Neural progenitor cell (in vitro differentiated cells): ENCODE measurements around the gene ZNF512B. TPM values are rescaled to one million over a fixed set of nuclear protein-coding genes. Genes with fewer than 3 reads are reported as not detected.
A peak's percentile ranks its signal among the peaks of the same experiment; 100 is the strongest.
"Not testable (repeated sequence)": the region's sequence is repeated elsewhere in the genome, so short reads cannot be mapped to it uniquely, and the experiment has no call there.

Experiments
- DNase-seq: peaks from one replicate; pipeline ENCODE4 v3.0.0-alpha.2; 2016; ENCODE audit warnings: low spot score
- H2AFZ ChIP-seq: fragments of 200-600 bp; sonication (generic); replicated peaks from 2 replicates; pipeline ENCODE4 v1.6.1; 2016; ENCODE audit warnings: antibody characterized with exemption
- H3F3A ChIP-seq: fragments of 200-600 bp; sonication (generic); 2 replicates; pipeline ENCODE4 v1.6.1; 2016; ENCODE audit warnings: antibody characterized with exemption, low read depth
- H3K27ac ChIP-seq: fragments of 200-600 bp; sonication (generic); 2 replicates; pipeline ENCODE4 v1.5.1; 2016; ENCODE audit warnings: mild to moderate bottlenecking
- H3K27me3 ChIP-seq: fragments of 200-600 bp; sonication (generic); 2 replicates; pipeline ENCODE4 v1.6.1; 2016; ENCODE audit warnings: mild to moderate bottlenecking, moderate library complexity
- H3K36me3 ChIP-seq: fragments of 200-600 bp; sonication (generic); 2 replicates; pipeline ENCODE4 v1.5.1; 2016
- H3K4me1 ChIP-seq: fragments of 200-600 bp; sonication (generic); 2 replicates; pipeline ENCODE4 v1.6.1; 2016; ENCODE audit warnings: mixed run types
- H3K4me2 ChIP-seq: fragments of 200-600 bp; sonication (generic); 2 replicates; pipeline ENCODE4 v1.6.1; 2016
- H3K4me3 ChIP-seq: fragments of 200-600 bp; sonication (generic); 2 replicates; pipeline ENCODE4 v1.5.1; 2016
- H3K79me2 ChIP-seq: fragments of 200-600 bp; sonication (generic); 2 replicates; pipeline ENCODE4 v1.6.1; 2016; ENCODE audit warnings: low read depth
- H3K9ac ChIP-seq: fragments of 200-600 bp; sonication (generic); 2 replicates; pipeline ENCODE4 v1.6.1; 2016
- H3K9me3 ChIP-seq: fragments of 200-600 bp; sonication (generic); 2 replicates; pipeline ENCODE4 v1.5.1; 2016; ENCODE audit warnings: low read depth
- H4K20me1 ChIP-seq: fragments of 200-600 bp; sonication (generic); 2 replicates; pipeline ENCODE4 v1.6.1; 2016; ENCODE audit warnings: low read depth
- H3K27ac Mint-ChIP-seq: 3 replicates; pipeline ENCODE4 v1.8.0; 2021; ENCODE audit warnings: mixed read lengths
- H3K27me3 Mint-ChIP-seq: 2 replicates; pipeline ENCODE4 v1.8.0; 2022; ENCODE audit warnings: low read depth, mild to moderate bottlenecking, inconsistent platforms, moderate library complexity, mixed read lengths; ENCODE audit not compliant: insufficient read depth
- H3K36me3 Mint-ChIP-seq: 3 replicates; pipeline ENCODE4 v1.8.0; 2021; ENCODE audit warnings: mixed read lengths
- H3K4me1 Mint-ChIP-seq: 3 replicates; pipeline ENCODE4 v1.8.0; 2021; ENCODE audit warnings: mixed read lengths
- H3K4me3 Mint-ChIP-seq: 3 replicates; pipeline ENCODE4 v1.8.0; 2021; ENCODE audit warnings: mild to moderate bottlenecking, moderate library complexity, mixed read lengths
- H3K9me3 Mint-ChIP-seq: 3 replicates; pipeline ENCODE4 v1.8.0; 2020; ENCODE audit warnings: mixed read lengths
- CTCF ChIP-seq: fragments of 200-600 bp; sonication (generic); IDR thresholded peaks from 2 replicates; pipeline ENCODE4 v1.5.1; 2017; ENCODE audit warnings: antibody characterized with exemption, mild to moderate bottlenecking
- EZH2 ChIP-seq: fragments of 200-600 bp; sonication (generic); IDR thresholded peaks from 2 replicates; pipeline ENCODE4 v1.6.1; 2017; ENCODE audit warnings: antibody characterized with exemption, mild to moderate bottlenecking, moderate library complexity
- EZH2phosphoT487 ChIP-seq: fragments of 200-600 bp; sonication (generic); IDR thresholded peaks from 2 replicates; pipeline ENCODE4 v1.6.1; 2017; ENCODE audit warnings: antibody characterized with exemption
- total RNA-seq: library from RNA; depleted of rRNA; stranded (reverse); fragments of >200 nt; gene quantifications from 2 replicates; pipeline ENCODE4 v1.2.3, GENCODE V29; 2015; ENCODE audit warnings: low replicate concordance

The ZNF512B gene
- total RNA-seq, 1 donor from 2014 or later: 2.9 TPM

GRCh38 chr20:63976980-63977738 is 7.4 kb upstream of the ZNF512B start:
- Histone ChIP-seq H3F3A (peaks cover 42% of the 10 kb centered on the region), H3K79me2 (peaks cover 9% of the 10 kb centered on the region), H3K4me1 (peaks cover 17% of the 10 kb centered on the region), H3K9ac (no peak overlapping the region), H3K9me3 (no peaks in the 10 kb centered on the region), H3K27me3 (peaks cover 9% of the 10 kb centered on the region), H3K36me3 (no peaks in the 10 kb centered on the region), H3K4me3 (no peak overlapping the region), H2AFZ (no peak overlapping the region), H3K4me2 (no peak overlapping the region), H4K20me1 (peaks cover 9% of the 10 kb centered on the region), H3K27ac (no peak overlapping the region)
- Mint-ChIP-seq H3K4me1 (peaks cover 34% of the 10 kb centered on the region), H3K9me3 (no peaks in the 10 kb centered on the region), H3K27me3 (peaks cover 14% of the 10 kb centered on the region), H3K27ac (no peak overlapping the region), H3K36me3 (peaks cover 3% of the 10 kb centered on the region), H3K4me3 (peak overlapping the region; percentile 77)
- DNase-seq: no peak
- no peak for TF ChIP-seq CTCF
- TF ChIP-seq EZH2phosphoT487: no peak
- TF ChIP-seq EZH2: no peak

- H2AFZ ChIP-seq, H3K27ac Mint-ChIP-seq, H3K4me3 Mint-ChIP-seq, H3K9me3 ChIP-seq, DNase-seq, H3K36me3 Mint-ChIP-seq, H3K9me3 Mint-ChIP-seq, H3K79me2 ChIP-seq, H3K27me3 ChIP-seq, H3K4me3 ChIP-seq, H3K27ac ChIP-seq, H3K36me3 ChIP-seq, H3K9ac ChIP-seq, H3K4me2 ChIP-seq, H4K20me1 ChIP-seq: not testable (repeated sequence)
- peaks cover 30% of the 10 kb centered on the region for H3K4me1 Mint-ChIP-seq
- Histone ChIP-seq H3K4me1 (peaks cover 11% of the 10 kb centered on the region), H3F3A (peaks cover 39% of the 10 kb centered on the region)
- peaks cover 14% of the 10 kb centered on the region for H3K27me3 Mint-ChIP-seq
These were observed 6.8 kb upstream of the ZNF512B start for GRCh38 chr20:63976511-63976910.

- H3K27ac Mint-ChIP-seq: no peak overlapping the region
- Histone ChIP-seq H3K36me3 (no peaks in the 10 kb centered on the region), H3K9ac (no peak overlapping the region), H4K20me1 (no peaks in the 10 kb centered on the region), H3K27me3 (peaks cover 20% of the 10 kb centered on the region), H3K9me3 (no peaks in the 10 kb centered on the region), H3K79me2 (no peaks in the 10 kb centered on the region), H3K4me2 (no peak overlapping the region), H3F3A (peaks cover 32% of the 10 kb centered on the region), H3K4me1 (peaks cover 6% of the 10 kb centered on the region), H3K4me3 (no peak overlapping the region), H2AFZ (no peak overlapping the region), H3K27ac (no peak overlapping the region)
- peaks cover 11% of the 10 kb centered on the region for H3K27me3 Mint-ChIP-seq
- DNase-seq: no peak
- TF ChIP-seq EZH2: no peak
- TF ChIP-seq CTCF: no peak
- no peak for TF ChIP-seq EZH2phosphoT487
- H3K36me3 Mint-ChIP-seq: peaks cover 3% of the 10 kb centered on the region
- H3K4me1 Mint-ChIP-seq: peaks cover 15% of the 10 kb centered on the region
- H3K4me3 Mint-ChIP-seq: peak overlapping the region; percentile 28
- H3K9me3 Mint-ChIP-seq: no peaks in the 10 kb centered on the region
These were observed 4.9 kb upstream of the ZNF512B start for GRCh38 chr20:63974402-63975200.
